IPS DF 6.9 (cell line): ENCODE results near the gene METTL24.
"Not testable (repeated sequence)": the region's sequence is repeated elsewhere in the genome, so short reads cannot be mapped to it uniquely, and the experiment has no call there.

Experiments
- DNase-seq: peaks from one replicate; pipeline ENCODE4 v3.0.0-alpha.2; 2013; ENCODE audit warnings: low read depth, low spot score
- H3K27ac ChIP-seq: one replicate; pipeline ENCODE4 v1.5.1; 2013; ENCODE audit warnings: low read length, control low read depth
- H3K27me3 ChIP-seq: 2 replicates; pipeline ENCODE4 v1.6.1; 2013; ENCODE audit warnings: mild to moderate bottlenecking, low read length; ENCODE audit not compliant: control insufficient read depth, insufficient read depth
- H3K36me3 ChIP-seq: 2 replicates; pipeline ENCODE4 v1.6.1; 2013; ENCODE audit warnings: low read length; ENCODE audit not compliant: control insufficient read depth, insufficient read depth
- H3K4me1 ChIP-seq: 2 replicates; pipeline ENCODE4 v1.6.1; 2013; ENCODE audit warnings: low read length; ENCODE audit not compliant: control insufficient read depth, insufficient read depth
- H3K4me3 ChIP-seq: 2 replicates; pipeline ENCODE4 v1.5.1; 2013; ENCODE audit warnings: mild to moderate bottlenecking, low read length
- H3K9me3 ChIP-seq: 2 replicates; pipeline ENCODE4 v1.6.1; 2013; ENCODE audit warnings: low read length, inconsistent platforms; ENCODE audit not compliant: control insufficient read depth, insufficient read depth
- WGBS: extraction: QIAGEN DNeasy Blood & Tissue Kit; methylation state at CpG from one replicate; pipeline ENCODE4 v1.1.7; 2013; ENCODE audit warnings: mixed read lengths, missing lambda C conversion rate; ENCODE audit not compliant: insufficient read length, insufficient coverage; 5-methylcytosine and 5-hydroxymethylcytosine counted together

The METTL24 gene

DNA sequence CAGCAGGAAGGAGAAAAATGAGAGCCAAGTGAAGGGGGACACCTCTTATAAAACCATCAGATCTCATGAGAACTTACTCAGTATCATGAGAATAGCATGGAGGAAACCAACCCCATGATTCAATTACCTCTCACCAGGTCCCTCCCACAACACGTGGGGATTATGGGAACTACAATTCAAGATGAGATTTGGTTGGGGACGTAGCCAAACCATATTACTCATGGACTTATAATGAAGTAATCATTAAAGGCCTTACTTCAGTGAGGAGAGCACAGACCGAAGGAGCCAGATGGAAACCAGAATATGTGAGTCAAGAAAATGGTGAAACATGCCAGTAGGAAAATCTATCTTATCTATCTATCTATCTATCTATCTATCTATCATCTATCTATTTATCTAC lies 113.5 kb downstream of the METTL24 start:
- WGBS = no CpG with 5 or more reads among the region's 3 CpGs
- not testable (repeated sequence) for H3K27ac ChIP-seq, H3K4me3 ChIP-seq, H3K36me3 ChIP-seq, H3K27me3 ChIP-seq, H3K9me3 ChIP-seq, H3K4me1 ChIP-seq, DNase-seq

DNA sequence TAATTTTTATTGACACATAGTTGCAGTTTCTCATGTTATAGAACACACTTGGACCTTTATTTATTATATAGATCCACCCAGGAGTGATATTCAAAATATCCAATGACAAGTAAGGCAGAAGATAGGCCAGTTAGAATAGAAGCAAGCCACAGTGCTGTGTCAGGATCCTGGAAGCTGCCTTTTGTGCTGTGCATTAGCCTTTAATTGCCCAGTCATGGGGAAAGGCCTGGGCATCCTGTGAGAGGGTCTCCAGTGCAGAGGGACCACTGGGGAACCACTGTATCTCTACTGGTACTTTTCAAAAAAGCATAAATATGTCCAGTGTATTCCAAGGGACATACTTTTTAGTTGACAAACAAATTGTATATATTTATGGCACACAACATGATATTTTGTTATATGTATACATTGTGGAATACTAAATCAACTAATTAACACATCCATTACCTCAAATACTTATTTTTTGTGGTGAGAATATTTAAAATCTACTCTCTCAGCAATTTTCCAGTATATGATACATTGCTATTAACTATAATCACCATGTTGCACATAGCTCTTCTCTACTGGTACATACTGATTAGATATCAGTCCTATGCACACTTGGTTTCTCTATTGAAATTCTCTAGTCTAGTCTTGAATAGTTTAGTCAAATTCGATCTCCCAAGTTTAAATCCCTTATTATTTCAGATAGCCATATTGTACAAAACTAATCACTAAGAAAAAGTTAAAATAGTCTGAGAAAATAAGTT lies 118.4 kb downstream of the METTL24 start:
- Histone ChIP-seq H3K36me3 (no peaks in the 10 kb centered on the region), H3K27ac (no peak overlapping the region), H3K27me3 (no peaks in the 10 kb centered on the region), H3K4me1 (no peaks in the 10 kb centered on the region), H3K9me3 (no peaks in the 10 kb centered on the region), H3K4me3 (no peak overlapping the region)
- DNase-seq = no peak
- WGBS = no CpG with 5 or more reads among the region's 1 CpG

DNA sequence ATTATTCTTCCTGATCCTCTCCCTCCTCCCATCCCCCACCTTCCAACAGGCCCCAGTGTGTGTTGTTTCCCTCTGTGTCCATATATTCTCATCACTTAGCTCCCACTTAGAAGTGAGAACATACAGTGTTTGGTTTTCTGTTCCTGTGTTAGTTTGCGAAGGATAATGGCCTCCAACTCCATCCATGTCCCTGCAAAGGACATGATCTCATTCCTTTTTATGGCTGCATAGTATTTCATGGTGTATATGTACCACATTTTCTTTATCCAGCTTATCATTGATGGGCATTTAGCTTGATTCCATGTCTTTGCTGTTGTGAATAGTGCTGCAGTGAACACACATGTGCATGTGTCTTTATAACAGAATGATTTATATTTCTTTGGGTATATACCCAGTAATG lies 122.1 kb downstream of the METTL24 start:
- H3K4me3 ChIP-seq, H3K36me3 ChIP-seq, H3K4me1 ChIP-seq, H3K27me3 ChIP-seq, H3K27ac ChIP-seq, DNase-seq, H3K9me3 ChIP-seq: not testable (repeated sequence)
- WGBS = no CpG with 5 or more reads among the region's 1 CpG

DNA sequence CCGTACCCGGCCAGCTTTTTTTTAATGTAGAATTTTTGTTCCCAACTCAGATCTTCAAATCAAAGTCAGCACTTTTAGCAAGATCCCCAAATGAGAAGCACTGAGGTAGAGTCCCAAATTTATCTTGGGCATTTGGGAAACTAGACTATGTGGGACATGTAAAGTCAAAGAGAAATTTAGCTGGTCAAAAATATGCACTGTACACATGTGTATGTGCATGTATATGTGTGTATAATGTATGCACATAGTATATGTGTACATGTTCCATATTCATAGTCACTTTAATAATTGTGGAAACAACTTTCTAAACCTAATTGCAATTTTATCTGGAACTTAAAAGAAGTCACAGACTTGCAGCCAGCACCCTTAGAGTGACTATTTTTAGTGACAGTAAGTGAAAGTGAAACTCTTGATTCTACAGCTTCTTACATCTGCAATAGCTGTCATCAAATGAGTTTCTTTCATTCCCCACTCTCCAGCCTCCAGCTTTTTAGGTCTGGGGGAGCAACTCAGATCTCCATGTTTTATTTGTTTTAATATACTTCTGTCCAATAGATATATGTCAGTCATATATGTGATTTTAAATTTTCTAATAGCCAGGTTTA lies 124.3 kb downstream of the METTL24 start:
- Histone ChIP-seq H3K36me3 (no peaks in the 10 kb centered on the region; the same call in 1 of the 2 replicates), H3K27ac (no peak overlapping the region), H3K4me1 (no peaks in the 10 kb centered on the region), H3K4me3 (no peak overlapping the region), H3K9me3 (no peaks in the 10 kb centered on the region), H3K27me3 (no peaks in the 10 kb centered on the region)
- DNase-seq = no peak
- no CpG with 5 or more reads among the region's 2 CpGs for WGBS

DNA sequence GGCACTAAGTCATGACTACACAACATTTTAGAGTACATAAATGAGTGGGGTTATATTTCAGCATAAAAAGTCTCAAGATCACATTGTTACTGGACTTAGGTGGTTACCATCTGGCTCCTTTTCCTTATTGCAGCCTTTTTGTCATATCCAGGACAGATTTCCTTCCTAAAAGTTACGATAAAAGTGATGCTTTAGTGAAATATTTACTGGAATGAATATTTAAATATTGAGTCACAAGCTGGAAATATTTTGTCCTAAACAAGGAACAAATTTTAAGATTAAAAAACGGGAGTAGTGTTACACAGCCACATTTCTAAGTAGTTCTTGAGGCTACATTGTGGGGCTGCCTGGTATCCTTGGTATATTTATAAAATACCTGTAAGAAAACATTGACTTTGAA lies 125.7 kb downstream of the METTL24 start:
- DNase-seq = no peak
- H3K4me1 ChIP-seq = no peaks in the 10 kb centered on the region
- no peaks in the 10 kb centered on the region for H3K9me3 ChIP-seq
- no peak overlapping the region for H3K27ac ChIP-seq
- H3K27me3 ChIP-seq = no peaks in the 10 kb centered on the region
- no peak overlapping the region for H3K4me3 ChIP-seq
- WGBS = no CpG with 5 or more reads among the region's 2 CpGs
- H3K36me3 ChIP-seq = no peaks in the 10 kb centered on the region; the same call in 1 of the 2 replicates

DNA sequence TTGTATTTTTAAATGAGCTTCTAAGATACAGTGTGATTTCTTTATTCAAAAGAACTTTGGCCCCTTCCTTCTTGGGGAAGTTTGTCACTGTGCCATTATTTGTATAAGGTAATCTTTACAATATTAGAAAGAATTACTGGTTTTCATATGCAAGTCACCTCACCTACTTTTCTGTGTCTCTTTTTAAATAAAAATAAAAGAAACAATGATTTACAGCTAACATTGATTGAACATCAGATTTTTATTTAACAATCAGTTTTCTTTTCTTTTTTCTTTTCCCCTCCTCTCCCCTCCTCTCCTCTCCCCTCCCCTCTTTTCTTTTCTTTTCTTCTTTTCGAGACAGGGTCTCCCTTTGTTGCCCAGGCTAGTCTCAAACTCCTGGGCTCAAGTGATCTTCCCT lies 131.9 kb downstream of the METTL24 start:
- Histone ChIP-seq H3K36me3 (no peaks in the 10 kb centered on the region; the same call in 1 of the 2 replicates), H3K4me3 (no peak overlapping the region), H3K27me3 (no peaks in the 10 kb centered on the region), H3K9me3 (no peaks in the 10 kb centered on the region), H3K4me1 (no peaks in the 10 kb centered on the region), H3K27ac (no peak overlapping the region)
- DNase-seq = no peak
- WGBS = no CpG with 5 or more reads among the region's 1 CpG

DNA sequence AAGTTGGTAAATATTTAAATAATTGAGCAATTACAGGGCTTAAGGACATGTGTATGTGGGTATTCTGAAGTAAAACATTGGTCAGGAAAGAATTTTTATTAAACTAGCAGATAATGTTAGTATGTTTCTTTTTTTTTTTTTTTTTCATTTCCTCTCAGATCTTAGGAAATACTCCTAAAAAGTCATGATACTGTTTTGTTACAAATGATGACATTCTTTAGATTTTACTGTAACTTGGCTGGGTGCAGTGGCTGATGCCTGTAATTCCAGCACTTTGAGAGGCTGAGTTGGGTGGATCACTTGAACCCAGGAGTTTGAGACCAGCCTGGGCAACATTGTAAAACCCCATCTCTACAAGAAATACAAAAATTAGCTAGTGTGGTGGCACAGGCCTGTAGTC lies 136.4 kb downstream of the METTL24 start:
- DNase-seq = no peak
- Histone ChIP-seq H3K9me3 (no peaks in the 10 kb centered on the region), H3K4me3 (no peak overlapping the region), H3K27me3 (no peaks in the 10 kb centered on the region), H3K36me3 (peaks cover 2% of the 10 kb centered on the region; the same call in 1 of the 2 replicates), H3K4me1 (no peaks in the 10 kb centered on the region), H3K27ac (no peak overlapping the region)

DNA sequence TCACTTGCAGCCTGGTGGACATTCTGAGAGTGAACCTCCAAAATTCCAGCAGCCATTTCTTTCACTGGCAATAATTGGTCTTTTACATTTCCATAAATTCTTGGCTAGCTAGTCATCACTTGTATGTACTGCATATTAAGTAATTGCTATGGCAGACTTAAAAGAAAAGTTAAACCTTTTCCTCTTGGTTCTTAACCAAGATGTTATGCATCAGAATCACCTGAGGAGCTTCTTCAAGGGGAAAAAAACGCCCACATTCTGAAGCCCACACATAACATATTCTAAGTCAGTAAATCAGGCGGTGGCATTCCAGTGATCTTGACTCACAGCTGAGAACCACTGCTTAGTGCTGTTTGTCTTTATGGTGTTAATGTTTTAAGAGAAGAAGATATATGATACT lies 140.9 kb downstream of the METTL24 start:
- Histone ChIP-seq H3K4me1 (no peaks in the 10 kb centered on the region), H3K4me3 (no peak overlapping the region), H3K27me3 (no peaks in the 10 kb centered on the region), H3K27ac (no peak overlapping the region), H3K36me3 (peaks cover 4% of the 10 kb centered on the region; the same call in 1 of the 2 replicates), H3K9me3 (no peaks in the 10 kb centered on the region)
- WGBS = no CpG with 5 or more reads among the region's 2 CpGs
- no peak for DNase-seq

DNA sequence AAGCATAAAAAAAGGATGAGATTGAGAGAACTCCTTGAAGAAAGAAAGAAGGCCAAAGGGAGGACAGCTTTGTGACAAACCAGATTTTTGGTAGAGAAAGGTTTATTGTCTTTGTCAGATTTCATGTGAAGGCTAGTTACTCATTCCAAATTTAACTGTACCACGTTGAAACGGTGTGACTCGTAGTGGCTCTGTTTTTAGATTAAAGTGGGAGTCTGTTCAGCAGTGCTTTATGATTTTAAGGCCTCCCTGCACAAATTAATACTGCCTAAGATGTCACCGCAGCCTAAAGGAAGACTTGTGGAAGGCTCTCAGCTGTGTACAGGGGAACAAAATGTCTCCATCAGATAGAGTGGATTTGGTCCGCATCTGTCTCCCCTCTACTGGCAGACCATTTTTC lies 142.0 kb downstream of the METTL24 start:
- DNase-seq = no peak
- peaks cover 5% of the 10 kb centered on the region; the same call in 1 of the 2 replicates for H3K36me3 ChIP-seq
- H3K4me1 ChIP-seq = no peaks in the 10 kb centered on the region
- H3K27ac ChIP-seq = no peak overlapping the region
- H3K27me3 ChIP-seq = no peaks in the 10 kb centered on the region
- no peak overlapping the region for H3K4me3 ChIP-seq
- H3K9me3 ChIP-seq = no peaks in the 10 kb centered on the region
- WGBS = no CpG with 5 or more reads among the region's 5 CpGs

DNA sequence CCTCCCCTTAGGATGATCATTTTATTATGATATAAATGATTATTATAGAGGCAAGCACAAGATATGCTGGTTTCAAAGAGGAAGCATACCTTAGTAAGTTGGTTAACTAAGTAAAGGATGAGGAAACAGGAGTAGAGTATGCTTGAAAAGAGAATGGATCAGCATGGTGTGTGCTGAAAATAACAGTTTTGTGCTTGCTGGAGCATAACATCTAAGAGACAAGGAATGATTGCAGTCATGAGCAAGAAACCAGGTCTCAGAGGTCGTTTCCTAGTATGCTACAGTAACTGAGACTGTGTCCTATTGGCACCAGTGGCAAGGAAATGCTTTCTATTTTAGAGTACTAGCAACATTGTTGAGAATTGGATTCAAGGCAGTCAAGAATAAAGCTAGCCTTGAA lies 143.8 kb downstream of the METTL24 start:
- H3K4me3 ChIP-seq = no peak overlapping the region
- no peaks in the 10 kb centered on the region for H3K27me3 ChIP-seq
- peaks cover 3% of the 10 kb centered on the region; the same call in 1 of the 2 replicates for H3K36me3 ChIP-seq
- no peaks in the 10 kb centered on the region for H3K9me3 ChIP-seq
- no CpG with 5 or more reads among the region's 1 CpG for WGBS
- H3K4me1 ChIP-seq = no peaks in the 10 kb centered on the region
- H3K27ac ChIP-seq = no peak overlapping the region
- no peak for DNase-seq

DNA sequence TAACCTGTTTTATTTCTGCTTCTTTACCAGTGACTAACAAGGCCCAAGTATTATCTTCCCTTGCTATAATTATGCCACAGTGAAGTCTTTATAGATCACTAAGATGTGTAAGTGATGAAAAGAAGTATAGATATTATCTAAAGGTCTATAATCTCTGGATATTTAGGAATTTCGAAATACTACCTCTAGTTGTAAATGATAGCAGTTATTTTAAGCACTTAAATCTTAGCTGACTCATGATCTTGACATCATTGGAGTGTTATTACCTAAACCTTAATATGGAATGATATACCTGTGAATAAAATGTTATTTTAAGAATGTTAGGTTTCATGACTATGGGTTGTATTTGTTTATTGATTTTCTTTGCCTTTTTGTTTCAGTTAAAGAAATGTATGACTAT lies 146.4 kb downstream of the METTL24 start:
- Histone ChIP-seq H3K27ac (no peak overlapping the region), H3K9me3 (no peaks in the 10 kb centered on the region), H3K36me3 (peaks cover 3% of the 10 kb centered on the region; the same call in 1 of the 2 replicates), H3K27me3 (no peaks in the 10 kb centered on the region), H3K4me3 (no peak overlapping the region), H3K4me1 (no peaks in the 10 kb centered on the region)
- no peak for DNase-seq
- no CpG with 5 or more reads among the region's 1 CpG for WGBS
